ENCODE results near the gene CCDC194. TPM values are rescaled to one million over a fixed set of nuclear protein-coding genes. Genes with fewer than 3 reads are reported as not detected.

The CCDC194 gene
- total and polyA plus RNA-seq, 2 of the 13 experiments (the other 11 are each of a cell fraction or from before 2014, with no cell fraction given): 0.13 to 0.21 TPM

GRCh38 chr19:17405250-17406045 lies 11.5 kb upstream of the CCDC194 start, which contains the start of gene BST2 (continued):
- peak; percentile 94 for TF ChIP-seq ZNF687 (CRISPR knock-in tag; IDR thresholded peaks at IDR 0.05)
- TF ChIP-seq ZNF549 (CRISPR knock-in tag; IDR thresholded peaks at IDR 0.05): no peak
- no peak for TF ChIP-seq DPF2 (CRISPR knock-in tag; IDR thresholded peaks at IDR 0.05; ENCODE audit: borderline replicate concordance, low read depth)
- peak; percentile 38; the same call in 1 of the 2 replicates for TF ChIP-seq ZNF280D (CRISPR knock-in tag; IDR thresholded peaks at IDR 0.05)
- TF ChIP-seq ZFP1 (CRISPR knock-in tag; IDR thresholded peaks at IDR 0.05): no peak
- no peak for TF ChIP-seq KLF6 (CRISPR knock-in tag; IDR thresholded peaks at IDR 0.05)
- TF ChIP-seq HCFC1 (IDR thresholded peaks at IDR 0.05; ENCODE audit: low read depth, low read length): no peak
- no peak for TF ChIP-seq E2F5 (CRISPR knock-in tag; conservative IDR thresholded peaks at IDR 0.05)
- TF ChIP-seq TRAFD1 (CRISPR knock-in tag; IDR thresholded peaks at IDR 0.05; ENCODE audit: borderline replicate concordance): no peak
- peak; percentile 72 for TF ChIP-seq SP4 (CRISPR knock-in tag; IDR thresholded peaks at IDR 0.05)
- TF ChIP-seq ZFP36L2 (CRISPR knock-in tag; IDR thresholded peaks at IDR 0.05): no peak
- no peak for TF ChIP-seq RNF2 (conservative IDR thresholded peaks at IDR 0.05; ENCODE audit: low read depth)
- TF ChIP-seq RNF219 (CRISPR knock-in tag; IDR thresholded peaks at IDR 0.05): no peak
- TF ChIP-seq ZFP36L1 (CRISPR knock-in tag; IDR thresholded peaks at IDR 0.05): peak; percentile 32
